ENCODE measurements around the gene NUP214.

- TF ChIP-seq CTCF (conservative IDR thresholded peaks at IDR 0.05; ENCODE audit: low read depth, low read length) = no peak
- TF ChIP-seq EZH2 (IDR thresholded peaks at IDR 0.05; ENCODE audit: low read length, unreplicated experiment) = no peak
- no peak for TF ChIP-seq EZH2phosphoT487 (IDR thresholded peaks at IDR 0.05; ENCODE audit: borderline replicate concordance, low read length)
These were observed 32.6 kb upstream of the NUP214 start for GRCh38 chr9:131092548-131093440.
